GM03348 (cell line): ENCODE data around the gene COLEC12.
"Not testable (repeated sequence)": the region's sequence is repeated elsewhere in the genome, so short reads cannot be mapped to it uniquely, and the experiment has no call there.

Source experiments
- DNase-seq: peaks from one replicate; pipeline ENCODE4 v3.0.0; 2012; ENCODE audit warnings: low spot score

Gene COLEC12

GRCh38 chr18:408367-408766 lies 92.1 kb downstream of the COLEC12 start:
- peak; percentile 17 for DNase-seq

GRCh38 chr18:407626-408224 lies 92.8 kb downstream of the COLEC12 start:
- no peak for DNase-seq

- DNase-seq = no peak
These were observed 93.3 kb downstream of the COLEC12 start for GRCh38 chr18:407191-407590.

GRCh38 chr18:406677-407076 lies 93.8 kb downstream of the COLEC12 start:
- DNase-seq = no peak

GRCh38 chr18:405006-405405 lies 95.5 kb downstream of the COLEC12 start:
- DNase-seq = not testable (repeated sequence)

- no peak for DNase-seq
These were observed 96.4 kb downstream of the COLEC12 start for GRCh38 chr18:404061-404636.

- DNase-seq = no peak
These were observed 98.4 kb downstream of the COLEC12 start for GRCh38 chr18:402129-402528.

- DNase-seq = peak; percentile 67
These were observed 100.0 kb downstream of the COLEC12 start for GRCh38 chr18:400456-400855.

GRCh38 chr18:399631-400135 lies 100.8 kb downstream of the COLEC12 start:
- DNase-seq = no peak

GRCh38 chr18:398935-399630 lies 101.4 kb downstream of the COLEC12 start:
- DNase-seq = peak; percentile 31

GRCh38 chr18:396556-396955 lies 103.9 kb downstream of the COLEC12 start:
- DNase-seq = no peak

- DNase-seq = no peak
These were observed 104.3 kb downstream of the COLEC12 start for GRCh38 chr18:396251-396555.

GRCh38 chr18:395456-396250 lies 104.8 kb downstream of the COLEC12 start:
- peak; percentile 74 for DNase-seq

- peak; percentile 71 for DNase-seq
These were observed 105.5 kb downstream of the COLEC12 start for GRCh38 chr18:394987-395362.

- DNase-seq = no peak
These were observed 106.1 kb downstream of the COLEC12 start for GRCh38 chr18:394262-394986.

- DNase-seq = no peak
These were observed 106.9 kb downstream of the COLEC12 start for GRCh38 chr18:393574-393957.

- no peak for DNase-seq
These were observed 107.5 kb downstream of the COLEC12 start for GRCh38 chr18:392928-393573.

GRCh38 chr18:390741-391478 lies 109.6 kb downstream of the COLEC12 start:
- DNase-seq = no peak

- DNase-seq = no peak
These were observed 110.7 kb downstream of the COLEC12 start for GRCh38 chr18:389658-390357.

- no peak for DNase-seq
These were observed 112.3 kb downstream of the COLEC12 start for GRCh38 chr18:388200-388599.
